Activated naive CD8-positive, alpha-beta T cell treated with anti-CD3 and anti-CD28 coated beads for 36 hours (primary cell): ENCODE measurements around the gene VAMP2. TPM values are rescaled to one million over a fixed set of nuclear protein-coding genes. Genes with fewer than 3 reads are reported as not detected.
A peak's percentile ranks its signal among the peaks of the same experiment; 100 is the strongest.

Experiments used
- DNase-seq: peaks from one replicate; pipeline ENCODE4 v3.0.0; 2021
- H3K27ac Mint-ChIP-seq: one replicate; pipeline ENCODE4 v1.8.0; 2022; ENCODE audit warnings: mild to moderate bottlenecking, moderate library complexity, mixed read lengths
- H3K27me3 Mint-ChIP-seq: one replicate; pipeline ENCODE4 v1.8.0; 2022; ENCODE audit warnings: mild to moderate bottlenecking, mixed read lengths
- H3K36me3 Mint-ChIP-seq: one replicate; pipeline ENCODE4 v1.8.0; 2021; ENCODE audit warnings: mild to moderate bottlenecking, mixed read lengths
- H3K4me1 Mint-ChIP-seq: one replicate; pipeline ENCODE4 v1.8.0; 2021; ENCODE audit warnings: mixed read lengths
- H3K4me3 Mint-ChIP-seq: one replicate; pipeline ENCODE4 v1.8.0; 2022; ENCODE audit warnings: mild to moderate bottlenecking, moderate library complexity, mixed read lengths
- H3K9me3 Mint-ChIP-seq: one replicate; pipeline ENCODE4 v1.8.0; 2022; ENCODE audit warnings: mixed read lengths
- total RNA-seq, 2 experiments: library from RNA; stranded (reverse); gene quantifications; one replicate each; pipeline ENCODE4 v1.2.3, GENCODE V29; 2021

VAMP2 gene
- total RNA-seq, 2 experiments from 2014 or later = 27.7 to 28.4 TPM

GRCh38 chr17:8128125-8128784 lies 34.5 kb downstream of the VAMP2 start:
- Mint-ChIP-seq H3K4me3 (no peak overlapping the region), H3K27ac (no peak overlapping the region)

DNA sequence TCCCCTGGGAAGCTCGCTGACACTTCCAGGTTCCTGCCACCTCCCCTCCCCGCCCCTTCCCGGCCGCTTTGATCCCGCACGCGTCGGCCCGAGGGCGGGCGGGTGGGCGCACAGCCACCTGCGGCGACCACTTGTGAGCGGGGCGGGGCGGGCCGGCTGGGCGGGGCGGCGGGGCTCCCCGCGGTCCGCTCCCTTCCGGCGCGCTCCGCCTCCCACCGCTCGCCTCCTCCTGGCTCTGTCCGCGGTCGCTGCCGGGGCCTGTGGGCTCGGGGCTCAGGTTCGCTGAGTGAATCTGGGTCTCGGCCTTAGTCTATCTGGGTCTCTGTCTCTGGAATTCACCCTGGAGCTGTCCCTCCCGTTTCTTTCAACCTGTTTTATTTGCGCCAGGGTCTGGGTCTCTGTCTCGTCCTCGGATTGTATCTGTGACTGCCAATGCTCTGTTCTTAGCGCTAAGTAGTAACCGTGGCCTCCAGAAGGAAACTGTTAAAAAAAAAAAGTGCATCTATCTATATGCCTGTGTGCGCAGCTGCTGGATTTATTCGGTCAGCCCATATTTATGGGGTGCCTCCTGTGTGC lies 36.2 kb downstream of the VAMP2 start:
- Mint-ChIP-seq H3K27me3 (peaks cover 46% of the 10 kb centered on the region), H3K4me1 (peaks cover 40% of the 10 kb centered on the region), H3K4me3 (peak overlapping the region; percentile 85), H3K9me3 (peaks cover 2% of the 10 kb centered on the region), H3K36me3 (peaks cover 4% of the 10 kb centered on the region), H3K27ac (peak overlapping the region; percentile 52)
- DNase-seq = peak; percentile 67

More at GRCh38 chr17:8128125-8128784, 34.5 kb downstream of the VAMP2 start:
- peaks cover 4% of the 10 kb centered on the region for H3K36me3 Mint-ChIP-seq
- peaks cover 37% of the 10 kb centered on the region for H3K27me3 Mint-ChIP-seq
- no peak for DNase-seq
- peaks cover 34% of the 10 kb centered on the region for H3K4me1 Mint-ChIP-seq
- H3K9me3 Mint-ChIP-seq = peaks cover 2% of the 10 kb centered on the region

DNA sequence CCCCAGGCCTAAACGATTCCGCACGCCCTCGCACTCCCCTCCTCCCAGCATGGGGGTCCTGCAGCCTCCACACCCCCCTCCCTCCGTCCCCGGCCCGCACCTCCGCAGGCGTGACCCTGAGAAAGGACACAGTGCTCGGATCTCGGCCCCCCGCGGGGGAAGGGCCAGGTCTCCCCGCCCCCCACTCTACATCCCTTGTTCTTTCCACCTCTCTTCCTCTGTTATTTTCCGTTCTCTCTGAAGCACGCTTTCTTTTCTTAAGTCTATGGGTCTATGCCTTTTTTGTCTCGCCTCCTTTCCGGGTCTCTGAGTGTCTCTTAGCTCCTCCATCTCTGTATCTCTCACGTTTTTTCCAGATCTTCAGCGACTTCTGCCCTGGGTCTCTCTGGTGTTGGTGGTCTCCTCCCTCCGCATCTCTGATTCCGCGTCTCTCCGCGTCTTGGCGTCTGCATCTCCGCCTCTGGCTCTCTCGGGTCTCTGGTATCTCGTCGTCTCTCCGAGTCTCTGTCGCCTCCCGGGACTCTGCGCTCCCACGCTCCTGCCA lies 36.7 kb downstream of the VAMP2 start:
- Mint-ChIP-seq H3K27ac (peak overlapping the region; percentile 95), H3K36me3 (peaks cover 4% of the 10 kb centered on the region), H3K9me3 (peaks cover 2% of the 10 kb centered on the region), H3K4me1 (peaks cover 42% of the 10 kb centered on the region), H3K4me3 (peak overlapping the region; percentile 85), H3K27me3 (peaks cover 46% of the 10 kb centered on the region)
- no peak for DNase-seq

- Mint-ChIP-seq H3K4me1 (peaks cover 48% of the 10 kb centered on the region), H3K36me3 (peaks cover 8% of the 10 kb centered on the region), H3K4me3 (peak overlapping the region; percentile 85), H3K27ac (peak overlapping the region; percentile 95), H3K9me3 (peaks cover 5% of the 10 kb centered on the region), H3K27me3 (peaks cover 52% of the 10 kb centered on the region)
- DNase-seq = peak; percentile 86
These were observed 37.4 kb downstream of the VAMP2 start for GRCh38 chr17:8125154-8125946.

- no peak for DNase-seq
- peaks cover 56% of the 10 kb centered on the region for H3K4me1 Mint-ChIP-seq
- peaks cover 5% of the 10 kb centered on the region for H3K9me3 Mint-ChIP-seq
- H3K36me3 Mint-ChIP-seq = peaks cover 10% of the 10 kb centered on the region
- peak overlapping the region; percentile 69 for H3K27ac Mint-ChIP-seq
- peak overlapping the region; percentile 85 for H3K4me3 Mint-ChIP-seq
- peaks cover 58% of the 10 kb centered on the region for H3K27me3 Mint-ChIP-seq
These were observed 38.2 kb downstream of the VAMP2 start for GRCh38 chr17:8124350-8125153.

DNA sequence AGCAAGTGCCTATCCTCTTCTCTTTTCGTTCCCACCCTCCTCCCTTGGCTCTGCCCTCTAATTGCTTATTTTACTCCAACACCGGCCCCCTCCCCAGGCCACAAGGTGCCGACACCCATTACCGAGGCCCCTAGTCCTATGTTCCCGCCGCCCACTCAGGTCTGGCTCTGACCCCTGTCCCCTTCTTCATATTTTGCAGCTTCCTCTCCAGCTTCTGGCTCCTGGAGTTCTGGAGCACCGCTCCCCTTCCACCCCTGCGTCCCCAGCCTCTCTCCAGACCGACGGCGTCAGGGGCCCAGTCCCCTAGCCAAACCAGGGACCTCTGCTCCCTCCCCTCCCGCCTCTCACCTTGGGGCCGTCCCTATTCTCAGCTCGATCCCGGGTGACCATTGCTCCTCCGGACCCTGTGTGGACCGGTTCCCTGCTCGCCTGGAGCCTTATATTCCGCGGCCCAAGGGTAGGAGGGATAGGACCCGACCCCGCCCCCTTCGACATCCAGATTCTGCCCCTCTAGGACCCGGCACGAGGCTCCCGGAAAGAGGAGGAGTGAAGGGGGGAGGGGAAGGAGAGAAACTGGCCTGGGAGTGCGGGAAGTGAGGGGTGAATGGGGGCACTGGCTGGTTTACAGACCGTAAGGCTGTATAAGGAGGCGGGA lies 38.9 kb downstream of the VAMP2 start, which contains the start of gene HES7:
HES7 (minus strand) TSS at position 412 of the 655 bp plus-strand sequence; CDS start at position 390, 22 bp downstream.
- peaks cover 63% of the 10 kb centered on the region for H3K27me3 Mint-ChIP-seq
- peaks cover 12% of the 10 kb centered on the region for H3K36me3 Mint-ChIP-seq
- peaks cover 61% of the 10 kb centered on the region for H3K4me1 Mint-ChIP-seq
- H3K9me3 Mint-ChIP-seq = peaks cover 7% of the 10 kb centered on the region
- H3K27ac Mint-ChIP-seq = peak within 1 kb of the TSS; percentile 69
- no peak for DNase-seq
- peak within 1 kb of the TSS; percentile 85 for H3K4me3 Mint-ChIP-seq

DNA sequence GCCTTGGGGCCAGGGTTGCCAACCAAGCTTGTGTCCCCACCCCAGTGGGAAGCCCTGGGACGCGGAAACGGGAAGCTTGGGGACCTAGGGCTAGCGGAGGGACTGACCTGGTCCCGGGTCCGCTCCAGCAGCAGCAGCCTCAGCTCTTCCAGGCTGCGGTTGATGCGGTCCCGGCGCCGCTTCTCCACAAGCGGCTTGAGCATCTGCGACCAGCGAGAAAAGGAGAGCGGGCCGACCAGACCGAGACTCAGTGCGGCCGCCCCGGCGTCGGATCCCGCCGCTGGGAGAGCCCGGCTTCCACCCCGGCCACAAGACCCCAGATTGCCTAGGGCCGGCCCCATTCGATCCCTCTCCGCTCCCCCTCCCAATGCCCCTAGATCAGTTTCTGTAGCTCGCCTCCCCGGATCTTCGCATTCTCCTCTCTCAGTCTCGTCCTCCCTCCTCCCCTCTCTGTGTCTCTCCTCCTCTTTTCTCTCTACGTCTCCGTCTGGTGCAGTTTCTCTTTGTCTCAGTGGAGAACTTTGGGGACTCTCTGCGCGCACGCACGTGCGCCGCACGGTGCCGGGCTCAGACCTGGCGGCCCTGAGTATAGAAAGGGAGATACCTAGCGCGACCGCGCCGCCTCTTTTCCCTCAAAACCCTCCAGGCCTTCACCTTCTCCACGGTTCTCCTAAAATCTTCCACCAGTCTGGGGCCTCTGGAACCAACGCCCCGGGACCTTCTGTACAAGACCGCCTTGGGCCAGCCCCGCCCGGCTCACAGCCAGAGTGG lies 39.6 kb downstream of the VAMP2 start:
- H3K27ac Mint-ChIP-seq = peak overlapping the region; percentile 20
- H3K9me3 Mint-ChIP-seq = peaks cover 7% of the 10 kb centered on the region
- peak; percentile 63 for DNase-seq
- peaks cover 68% of the 10 kb centered on the region for H3K27me3 Mint-ChIP-seq
- peak overlapping the region; percentile 85 for H3K4me3 Mint-ChIP-seq
- peaks cover 67% of the 10 kb centered on the region for H3K4me1 Mint-ChIP-seq
- peaks cover 13% of the 10 kb centered on the region for H3K36me3 Mint-ChIP-seq

- Mint-ChIP-seq H3K4me3 (peak overlapping the region; percentile 85), H3K27ac (no peak overlapping the region), H3K4me1 (peaks cover 73% of the 10 kb centered on the region), H3K9me3 (peaks cover 7% of the 10 kb centered on the region), H3K36me3 (peaks cover 13% of the 10 kb centered on the region), H3K27me3 (peaks cover 74% of the 10 kb centered on the region)
- no peak for DNase-seq
These were observed 40.3 kb downstream of the VAMP2 start for GRCh38 chr17:8122422-8122923.

GRCh38 chr17:8121681-8122421 lies 40.9 kb downstream of the VAMP2 start:
- H3K4me1 Mint-ChIP-seq = peaks cover 69% of the 10 kb centered on the region
- H3K36me3 Mint-ChIP-seq = peaks cover 13% of the 10 kb centered on the region
- H3K27ac Mint-ChIP-seq = no peak overlapping the region
- H3K27me3 Mint-ChIP-seq = peaks cover 71% of the 10 kb centered on the region
- DNase-seq = peak; percentile 79
- peak overlapping the region; percentile 85 for H3K4me3 Mint-ChIP-seq
- H3K9me3 Mint-ChIP-seq = peaks cover 7% of the 10 kb centered on the region

DNA sequence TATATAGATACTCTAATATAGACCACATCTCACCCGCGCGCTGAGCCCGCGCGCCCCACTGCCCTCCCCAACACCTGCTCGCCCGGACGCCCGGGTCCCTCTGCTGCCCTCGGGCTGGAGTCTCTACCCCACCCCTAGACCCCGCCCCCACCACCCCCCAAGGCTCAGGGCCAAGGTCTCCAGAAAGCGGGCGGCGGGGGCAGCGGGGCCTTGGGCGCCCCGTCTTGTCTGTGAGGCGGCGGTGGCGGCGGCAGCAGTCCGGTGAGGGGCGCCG lies 41.4 kb downstream of the VAMP2 start:
- DNase-seq = no peak
- Mint-ChIP-seq H3K9me3 (peaks cover 7% of the 10 kb centered on the region), H3K27ac (no peak overlapping the region), H3K4me3 (peak overlapping the region; percentile 88), H3K36me3 (peaks cover 13% of the 10 kb centered on the region), H3K27me3 (peaks cover 73% of the 10 kb centered on the region), H3K4me1 (peaks cover 65% of the 10 kb centered on the region)

DNA sequence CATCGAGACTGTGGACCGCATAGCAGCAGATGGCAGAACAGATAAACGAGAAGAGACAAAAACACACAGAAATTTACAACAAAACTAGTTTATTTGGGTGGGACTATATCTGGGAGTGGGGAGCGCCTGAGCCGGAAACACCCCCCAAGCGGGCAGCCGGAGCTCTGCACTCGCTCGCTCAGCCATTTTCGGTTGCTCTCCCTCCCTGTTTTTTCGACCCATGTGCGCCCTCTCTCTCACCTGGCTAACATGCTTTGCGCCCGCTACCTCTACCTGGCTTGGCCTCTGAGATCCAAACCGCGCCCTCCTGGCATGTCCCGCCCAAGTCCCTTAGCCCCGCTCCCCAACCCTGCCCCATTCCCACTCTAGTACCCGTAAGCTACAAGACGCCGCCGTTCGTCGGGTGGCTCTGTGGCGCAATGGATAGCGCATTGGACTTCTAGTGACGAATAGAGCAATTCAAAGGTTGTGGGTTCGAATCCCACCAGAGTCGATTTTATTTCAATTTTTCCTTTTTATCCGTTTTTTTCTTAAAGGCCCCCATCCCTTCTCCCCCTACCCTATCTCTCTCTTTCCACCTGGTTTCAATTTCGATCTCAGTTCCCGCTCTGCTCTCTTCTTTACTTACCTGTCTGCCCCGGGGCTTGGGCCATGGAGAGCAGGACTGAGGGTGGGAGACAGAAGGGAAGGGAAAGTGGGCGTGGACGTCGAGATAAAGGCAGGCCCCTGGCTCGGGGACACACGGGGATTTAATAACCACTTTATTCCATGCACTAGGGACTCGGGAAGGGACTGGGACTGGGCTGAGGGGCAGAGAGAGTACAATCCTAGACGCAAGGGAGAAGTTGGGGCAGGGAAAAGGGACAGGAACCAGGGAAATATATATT lies 42.0 kb downstream of the VAMP2 start:
- peak overlapping the region; percentile 88 for H3K4me3 Mint-ChIP-seq
- H3K9me3 Mint-ChIP-seq = peaks cover 7% of the 10 kb centered on the region
- DNase-seq = peak; percentile 76
- H3K27ac Mint-ChIP-seq = peak overlapping the region; percentile 97
- H3K36me3 Mint-ChIP-seq = peaks cover 13% of the 10 kb centered on the region
- peaks cover 65% of the 10 kb centered on the region for H3K4me1 Mint-ChIP-seq
- peaks cover 74% of the 10 kb centered on the region for H3K27me3 Mint-ChIP-seq
